DMS 273 (cell line): ENCODE data around the gene SCGB3A1.
A peak's percentile ranks its signal among the peaks of the same experiment; 100 is the strongest.

Source experiments
- DNase-seq: peaks from one replicate; lab custom pipeline; 2025; ENCODE audit not compliant: unreplicated experiment; lab: John Stamatoyannopoulos, UW

The SCGB3A1 gene

GRCh38 chr5:180606215-180606785 is 15.0 kb upstream of the SCGB3A1 start:
- no peak for DNase-seq

DNA sequence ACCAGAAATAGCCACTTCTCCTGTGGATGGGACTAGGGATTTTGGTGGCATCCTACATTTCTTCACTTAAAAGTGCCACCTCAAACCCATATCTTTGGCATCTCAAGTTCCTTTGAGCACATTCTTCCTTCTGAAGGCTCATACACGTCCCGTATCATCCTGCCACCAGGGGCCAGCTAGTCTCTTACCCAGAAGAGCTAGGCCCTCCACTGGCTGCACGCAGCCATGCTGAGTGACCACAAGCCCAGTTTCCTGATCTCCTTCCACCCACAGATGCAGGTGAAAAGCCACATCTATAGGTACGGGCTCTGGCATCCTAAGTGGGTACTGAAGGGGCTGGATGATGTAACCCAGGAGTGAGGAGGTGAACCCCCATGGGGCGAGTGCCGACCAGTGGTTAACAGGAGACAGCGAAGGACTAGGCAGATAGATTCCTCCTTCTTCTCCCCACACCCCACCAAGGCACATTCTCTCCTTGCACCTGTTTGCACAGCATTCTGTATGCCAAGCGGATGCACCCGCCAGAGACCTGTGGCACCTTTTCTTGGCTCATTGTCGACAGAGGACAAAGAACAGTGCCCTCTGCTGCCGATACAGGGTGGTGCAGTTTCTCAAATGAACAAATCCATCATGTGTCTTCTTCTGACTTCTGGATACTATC is 14.4 kb upstream of the SCGB3A1 start:
- peak; percentile 76 for DNase-seq

DNA sequence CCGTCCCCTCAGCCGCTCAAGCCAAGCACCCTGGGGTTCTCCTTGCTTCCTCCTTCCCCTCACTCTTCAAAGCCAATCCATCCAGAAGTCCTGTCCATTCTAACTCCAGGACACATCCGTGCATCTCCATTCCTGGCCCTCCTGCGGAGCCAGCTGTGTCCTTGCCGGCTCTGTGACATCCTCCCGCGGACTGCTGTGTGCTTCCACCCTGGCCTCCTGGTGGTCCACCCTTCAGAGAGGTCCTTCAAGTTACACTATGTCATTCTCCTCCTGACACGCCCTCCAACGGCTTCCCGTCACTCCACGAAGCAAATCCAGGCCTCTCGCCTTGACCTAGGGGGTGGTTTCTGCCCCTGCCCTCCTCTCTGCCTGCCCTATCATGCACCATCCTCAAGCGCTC is 13.0 kb upstream of the SCGB3A1 start:
- DNase-seq, result no peak

- DNase-seq, result no peak
These were observed 11.8 kb upstream of the SCGB3A1 start for GRCh38 chr5:180603076-180603594.

DNA sequence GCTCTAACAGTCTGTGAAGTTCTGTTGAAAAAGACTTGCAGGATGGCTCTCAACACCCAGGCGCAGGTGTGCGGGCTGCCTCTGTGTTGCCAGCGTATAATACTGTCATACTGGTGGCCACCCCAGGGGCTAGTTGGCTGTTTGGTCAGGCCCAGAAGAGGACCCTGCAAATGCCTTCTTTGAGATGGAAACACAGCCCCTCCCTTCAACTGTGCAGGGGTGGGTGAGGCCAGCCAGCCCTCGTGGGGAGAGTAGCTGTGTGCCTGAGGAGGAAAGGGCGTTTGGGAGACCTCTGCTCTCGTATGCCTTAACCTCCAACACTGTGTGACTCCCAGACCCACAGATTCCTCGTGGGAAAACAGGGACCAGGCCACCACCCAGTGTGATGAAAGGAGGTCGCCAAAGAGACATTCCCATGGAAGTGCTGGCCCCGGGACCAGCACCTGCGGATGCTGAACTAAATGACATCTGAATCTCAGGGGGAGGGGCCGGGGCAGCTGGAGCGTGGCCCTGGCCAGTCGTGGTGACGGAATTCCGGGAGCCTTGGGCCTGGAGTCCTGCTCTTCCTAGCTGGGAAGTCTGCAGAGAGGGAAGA is 11.3 kb upstream of the SCGB3A1 start:
- no peak for DNase-seq

DNA sequence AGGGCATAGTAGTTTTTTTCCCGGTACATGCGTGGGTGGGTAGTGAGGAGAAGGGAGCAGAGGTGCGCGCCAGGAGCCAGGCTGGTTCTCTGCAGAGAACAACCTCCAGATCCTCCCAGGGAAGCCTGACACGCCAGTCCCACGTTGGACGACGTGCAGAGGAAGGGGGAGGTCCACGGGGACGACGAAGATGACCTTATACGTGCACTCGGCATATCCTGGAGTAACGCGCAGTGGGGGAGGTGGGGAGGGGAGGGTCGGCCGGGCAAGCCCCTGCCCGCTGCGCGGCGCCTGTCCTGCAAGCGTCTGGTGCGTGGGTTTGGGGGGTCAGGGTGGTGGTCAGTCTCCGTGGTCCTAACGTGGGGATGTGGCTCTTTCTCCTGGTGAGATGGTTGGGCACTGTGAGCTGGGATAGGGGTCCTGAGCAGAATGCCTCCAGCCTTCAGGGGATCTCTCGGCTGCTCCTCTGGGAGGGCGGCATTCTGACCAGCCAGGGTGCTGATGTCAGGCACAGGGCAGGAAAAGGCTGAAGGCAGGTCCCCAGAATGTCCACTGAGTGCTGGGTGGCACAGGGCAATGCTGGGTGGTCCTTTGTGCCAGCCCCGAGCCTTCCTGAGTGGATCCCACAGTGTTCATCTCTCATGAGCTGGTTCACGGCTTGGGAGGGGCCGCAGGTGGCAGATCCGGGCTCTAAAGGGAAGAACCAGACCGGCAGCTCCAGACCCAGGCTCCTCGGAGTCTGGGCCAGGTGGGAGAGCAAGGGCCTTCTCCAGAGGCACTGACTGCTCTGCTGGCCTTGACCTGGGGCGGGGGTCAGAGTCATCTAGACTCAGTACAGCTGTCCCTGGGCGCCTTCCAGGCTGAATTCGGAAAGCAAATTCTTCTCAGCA is 10.5 kb upstream of the SCGB3A1 start:
- no peak for DNase-seq

DNA sequence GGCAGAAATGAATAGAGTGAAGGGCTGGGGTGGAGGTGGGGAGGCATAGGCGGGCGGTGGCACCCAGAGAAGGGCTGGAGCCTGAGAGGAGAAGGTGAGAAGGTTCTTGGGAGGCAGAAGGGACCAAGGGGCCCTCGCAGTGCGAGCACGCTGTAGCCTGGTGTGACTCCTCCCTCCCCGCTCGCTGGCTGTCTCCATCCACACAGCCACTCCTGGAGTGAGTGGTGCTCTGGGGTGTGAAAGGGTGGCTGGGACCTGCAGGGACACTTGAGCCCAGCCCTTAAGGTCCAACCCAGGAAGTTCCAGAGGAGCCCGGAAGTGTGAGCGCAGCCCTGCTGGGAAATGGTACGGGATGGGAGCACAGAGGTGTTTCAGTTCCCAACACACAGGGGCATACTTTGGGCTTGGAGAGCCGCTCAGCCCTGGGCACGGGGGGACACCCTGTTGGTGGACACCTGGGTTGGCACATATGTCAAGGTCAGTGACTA is 9.3 kb upstream of the SCGB3A1 start:
- no peak for DNase-seq

GRCh38 chr5:180599981-180600553 is 8.8 kb upstream of the SCGB3A1 start:
- no peak for DNase-seq

GRCh38 chr5:180599590-180599914 is 8.3 kb upstream of the SCGB3A1 start:
- no peak for DNase-seq

GRCh38 chr5:180598797-180599589 is 7.7 kb upstream of the SCGB3A1 start:
- DNase-seq, result no peak

GRCh38 chr5:180598316-180598701 is 7.0 kb upstream of the SCGB3A1 start:
- DNase-seq, result no peak

DNA sequence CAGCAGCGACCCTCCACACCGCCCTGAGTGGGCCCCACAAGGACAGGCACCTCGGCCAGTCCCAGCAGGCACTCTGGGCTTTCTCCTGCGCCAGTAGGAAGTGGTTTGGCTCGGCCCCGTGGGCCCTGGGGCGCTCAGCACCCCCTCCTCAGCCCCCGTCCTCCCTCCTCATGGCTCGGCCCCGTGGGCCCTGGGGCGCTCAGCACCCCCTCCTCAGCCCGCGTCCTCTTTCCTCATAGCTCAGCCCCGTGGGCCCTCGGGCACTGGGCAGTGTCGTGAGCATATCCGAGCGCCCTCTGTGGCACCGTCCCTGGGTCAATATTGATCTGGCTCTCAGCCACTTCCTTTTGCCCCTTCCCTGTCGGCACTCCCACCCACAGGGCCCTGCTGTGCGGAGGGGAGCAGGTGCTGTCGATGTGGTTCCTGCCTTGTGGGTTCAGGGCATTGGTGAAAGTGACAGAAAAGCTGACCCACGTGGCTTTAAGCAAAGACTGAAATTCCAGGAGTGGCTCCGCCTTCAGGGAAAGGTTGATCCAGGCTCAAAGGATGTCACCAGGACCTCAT is 5.5 kb upstream of the SCGB3A1 start:
- no peak for DNase-seq

DNA sequence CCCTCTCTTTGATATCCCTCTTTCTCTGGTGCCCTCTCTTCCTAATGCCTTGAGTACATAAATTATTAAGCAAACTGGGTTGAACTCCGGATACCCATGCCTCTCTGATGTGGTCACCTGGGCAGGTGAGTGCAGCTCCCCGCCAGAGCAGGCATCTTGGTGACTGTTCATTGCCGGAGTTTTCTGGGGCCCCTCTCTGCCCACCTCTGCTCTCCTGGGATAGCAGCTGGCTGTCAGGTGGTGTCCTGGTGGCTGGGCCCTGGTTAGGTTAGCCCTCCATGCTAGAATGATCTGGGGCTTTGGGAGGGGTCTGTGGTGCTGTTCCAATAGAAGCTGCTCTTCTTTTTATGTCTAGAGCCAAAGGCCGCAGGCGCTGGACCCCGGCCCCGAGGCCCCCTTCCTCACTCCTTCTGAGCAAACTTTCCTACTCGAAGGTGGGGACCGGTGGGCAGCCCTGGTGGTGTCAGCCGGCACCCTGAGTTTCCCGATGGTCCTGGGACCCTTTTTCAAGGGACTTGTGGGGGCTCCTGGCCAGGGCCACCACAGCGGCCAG is 4.9 kb upstream of the SCGB3A1 start:
- no peak for DNase-seq

GRCh38 chr5:180595381-180596114 is 4.2 kb upstream of the SCGB3A1 start:
- no peak for DNase-seq

- no peak for DNase-seq
These were observed 3.7 kb upstream of the SCGB3A1 start for GRCh38 chr5:180595046-180595379.

DNA sequence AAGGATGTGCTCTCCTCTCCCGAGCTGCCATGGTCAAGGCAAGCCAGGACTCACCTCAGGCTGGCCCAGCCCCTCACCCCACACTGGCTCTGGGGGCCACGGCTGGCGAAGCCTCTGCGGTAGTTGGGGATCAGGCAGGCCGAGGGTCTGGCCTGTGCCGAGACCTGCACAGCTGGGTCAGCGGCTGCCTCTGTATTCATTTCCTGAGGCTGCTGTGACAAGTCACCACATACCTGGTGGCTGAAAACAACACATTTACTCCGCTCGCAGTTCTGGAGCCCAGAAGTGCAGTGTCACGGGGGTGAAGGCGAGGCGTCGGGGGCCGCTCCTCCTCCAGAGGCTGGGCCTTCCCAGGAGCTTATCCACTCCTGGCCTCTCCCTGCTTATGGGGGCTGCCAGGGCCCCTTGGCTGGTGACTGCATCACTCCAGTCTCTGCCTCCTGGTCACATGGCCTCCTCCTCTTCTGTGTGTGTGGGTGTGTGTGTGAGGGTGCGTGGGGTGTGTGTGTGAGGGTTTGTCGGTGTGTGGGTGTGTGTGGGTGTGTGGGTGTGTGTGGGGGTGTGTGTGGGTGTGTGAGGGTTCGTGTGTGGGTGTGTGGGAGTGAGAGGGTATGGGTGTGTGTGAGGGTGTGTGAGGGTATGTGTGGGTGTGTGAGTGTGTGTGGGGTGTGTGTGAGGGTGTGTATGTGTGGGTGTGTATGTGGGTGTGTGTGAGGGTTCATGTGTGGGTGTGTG is 3.2 kb upstream of the SCGB3A1 start:
- no peak for DNase-seq

DNA sequence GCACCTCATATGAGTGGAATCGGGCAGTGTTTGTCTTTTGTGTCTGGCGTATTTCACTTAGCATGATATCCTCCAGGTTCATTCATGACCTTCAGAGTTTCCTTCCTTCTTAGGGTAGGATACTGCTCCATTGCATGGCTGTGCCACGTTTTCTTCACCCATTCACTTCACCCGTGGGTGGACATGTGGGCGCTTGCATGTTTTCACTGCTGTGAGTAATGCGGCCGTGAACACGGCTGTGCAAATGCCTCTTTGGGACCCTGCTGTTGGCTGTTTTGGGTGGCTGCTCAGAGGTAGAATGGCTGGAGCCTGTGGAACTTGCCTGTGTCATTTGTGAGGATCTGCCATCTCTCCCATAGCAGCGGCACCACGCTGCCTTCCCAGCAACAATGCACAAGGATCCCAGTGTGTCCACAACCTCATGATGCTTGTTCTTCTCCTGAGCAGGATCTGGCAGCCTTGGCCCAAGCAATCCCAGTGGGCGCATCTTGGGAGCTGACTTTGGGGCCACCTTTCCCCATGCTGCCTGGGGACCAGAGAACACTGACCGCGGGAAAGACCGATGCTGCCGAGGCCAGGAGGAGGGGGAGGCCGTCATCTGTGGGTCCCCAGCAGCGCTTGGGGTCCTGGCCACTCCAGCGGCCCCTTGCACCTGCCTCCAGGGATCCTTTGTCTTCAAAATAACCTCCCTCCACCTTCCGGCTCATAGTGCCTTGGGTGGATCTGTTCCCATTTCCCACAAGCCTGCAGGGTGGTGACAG is 2.3 kb upstream of the SCGB3A1 start:
- no peak for DNase-seq

- DNase-seq, result no peak
These were observed 877 bp upstream of the SCGB3A1 start for GRCh38 chr5:180592176-180592575.
